H9 (cell line): ENCODE results near the gene WDR48. TPM values are rescaled to one million over a fixed set of nuclear protein-coding genes. Genes with fewer than 3 reads are reported as not detected.
A peak's percentile ranks its signal among the peaks of the same experiment; 100 is the strongest.

Experiments used
- DNase-seq: peaks from one replicate; pipeline ENCODE4 v3.0.0-alpha.2; 2017
- H2AFZ ChIP-seq: one replicate; pipeline ENCODE4 v1.6.1; 2013; ENCODE audit warnings: mild to moderate bottlenecking, low read length, control low read depth, moderate library complexity
- H2AK5ac ChIP-seq: 2 replicates; pipeline ENCODE4 v1.6.1; 2013; ENCODE audit warnings: low read length, control low read depth, mixed read lengths; ENCODE audit not compliant: insufficient read length
- H2BK120ac ChIP-seq: one replicate; pipeline ENCODE4 v1.6.1; 2013; ENCODE audit warnings: low read depth, mild to moderate bottlenecking, low read length, control low read depth, inconsistent platforms; ENCODE audit not compliant: poor library complexity, severe bottlenecking
- H2BK12ac ChIP-seq: 2 replicates; pipeline ENCODE4 v1.6.1; 2013; ENCODE audit warnings: low read length, control low read depth, mixed read lengths, low read depth; ENCODE audit not compliant: insufficient read length
- H2BK15ac ChIP-seq: 2 replicates; pipeline ENCODE4 v1.6.1; 2013; ENCODE audit warnings: low read depth, low read length, control low read depth
- H2BK20ac ChIP-seq: one replicate; pipeline ENCODE4 v1.6.1; 2013; ENCODE audit warnings: low read depth, mild to moderate bottlenecking, low read length, control low read depth, inconsistent platforms; ENCODE audit not compliant: poor library complexity, severe bottlenecking
- H2BK5ac ChIP-seq: 2 replicates; pipeline ENCODE4 v1.6.1; 2013; ENCODE audit warnings: low read length, control low read depth, mixed read lengths; ENCODE audit not compliant: insufficient read length
- H3K14ac ChIP-seq: 2 replicates; pipeline ENCODE4 v1.6.1; 2013; ENCODE audit warnings: low read length, control low read depth; ENCODE audit not compliant: insufficient read depth
- H3K18ac ChIP-seq: 2 replicates; pipeline ENCODE4 v1.6.1; 2013; ENCODE audit warnings: low read depth, mild to moderate bottlenecking, mixed read lengths, low read length, control low read depth; ENCODE audit not compliant: insufficient read length
- H3K23ac ChIP-seq: 2 replicates; pipeline ENCODE4 v1.6.1; 2013; ENCODE audit warnings: low read length, control low read depth, mixed read lengths, low read depth; ENCODE audit not compliant: insufficient read length
- H3K23me2 ChIP-seq: 2 replicates; pipeline ENCODE4 v1.6.1; 2013; ENCODE audit warnings: low read depth, mild to moderate bottlenecking, mixed read lengths, low read length, control low read depth; ENCODE audit not compliant: insufficient read length, poor library complexity, severe bottlenecking
- H3K27ac ChIP-seq: 2 replicates; pipeline ENCODE4 v1.5.1; 2013; ENCODE audit warnings: low read length, control low read depth, mixed read lengths, low read depth; ENCODE audit not compliant: insufficient read length
- H3K27me3 ChIP-seq: 2 replicates; pipeline ENCODE4 v1.6.1; 2013; ENCODE audit warnings: low read length, control low read depth, inconsistent platforms; ENCODE audit not compliant: insufficient read depth
- H3K4ac ChIP-seq: 2 replicates; pipeline ENCODE4 v1.6.1; 2013; ENCODE audit warnings: low read depth, mild to moderate bottlenecking, control low read depth, inconsistent platforms, low read length, moderate library complexity
- H3K4me1 ChIP-seq: 2 replicates; pipeline ENCODE4 v1.6.1; 2013; ENCODE audit warnings: low read length, control low read depth, inconsistent platforms; ENCODE audit not compliant: insufficient read depth
- H3K4me2 ChIP-seq: 2 replicates; pipeline ENCODE4 v1.6.1; 2013; ENCODE audit warnings: low read length, control low read depth, mixed read lengths; ENCODE audit not compliant: insufficient read length, insufficient read depth
- H3K56ac ChIP-seq: 2 replicates; pipeline ENCODE4 v1.6.1; 2013; ENCODE audit warnings: low read depth, mild to moderate bottlenecking, mixed read lengths, low read length, control low read depth; ENCODE audit not compliant: insufficient read length
- H3K79me1 ChIP-seq: 2 replicates; pipeline ENCODE4 v1.6.1; 2013; ENCODE audit warnings: low read depth, mild to moderate bottlenecking, moderate library complexity, low read length, control low read depth, inconsistent platforms; ENCODE audit not compliant: insufficient read depth, poor library complexity, severe bottlenecking
- H3K79me2 ChIP-seq: 2 replicates; pipeline ENCODE4 v1.6.1; 2013; ENCODE audit warnings: low read length, control low read depth, inconsistent platforms; ENCODE audit not compliant: insufficient read depth
- H3K9ac ChIP-seq: 2 replicates; pipeline ENCODE4 v1.6.1; 2013; ENCODE audit warnings: low read length, control low read depth, mixed read lengths; ENCODE audit not compliant: insufficient read length; ENCODE audit errors: extremely low read depth
- H3K9me3 ChIP-seq: one replicate; pipeline ENCODE4 v1.6.1; 2013; ENCODE audit warnings: low read depth, low read length, inconsistent platforms; ENCODE audit not compliant: control insufficient read depth
- H3T11ph ChIP-seq: one replicate; pipeline ENCODE4 v1.6.1; 2013; ENCODE audit warnings: mild to moderate bottlenecking, low read length, control low read depth, inconsistent platforms
- H4K20me1 ChIP-seq: one replicate; pipeline ENCODE4 v1.6.1; 2013; ENCODE audit not compliant: control insufficient read depth, insufficient read length, insufficient read depth
- H4K5ac ChIP-seq: 2 replicates; pipeline ENCODE4 v1.6.1; 2013; ENCODE audit warnings: low read depth, mild to moderate bottlenecking, mixed read lengths, low read length, control low read depth; ENCODE audit not compliant: insufficient read length
- H4K8ac ChIP-seq: replicated peaks from 2 replicates; pipeline ENCODE4 v1.6.1; 2013; ENCODE audit warnings: low read length, control low read depth, mixed read lengths, low read depth; ENCODE audit not compliant: insufficient read length
- H4K91ac ChIP-seq: 2 replicates; pipeline ENCODE4 v1.6.1; 2013; ENCODE audit warnings: low read depth, mild to moderate bottlenecking, moderate library complexity, mixed read lengths, low read length, control low read depth; ENCODE audit not compliant: insufficient read length
- H3K27ac Mint-ChIP-seq, 3 experiments: 2 replicates in 2 of 3; 3 replicates in 1 of 3; pipeline ENCODE4 v1.8.0; 2020 to 2021; ENCODE audit warnings: mixed read lengths in 3 of 3, mild to moderate bottlenecking in 1 of 3, moderate library complexity in 1 of 3
- H3K27me3 Mint-ChIP-seq: 2 replicates; pipeline ENCODE4 v1.8.0; 2021; ENCODE audit warnings: low read depth, mild to moderate bottlenecking, moderate library complexity, mixed read lengths
- H3K36me3 Mint-ChIP-seq, 3 experiments: 2 replicates in 2 of 3; 3 replicates in 1 of 3; pipeline ENCODE4 v1.8.0; 2020 to 2021; ENCODE audit warnings: low read depth in 3 of 3, mixed read lengths in 3 of 3; ENCODE audit not compliant: insufficient read depth in 1 of 3
- H3K4me1 Mint-ChIP-seq, 2 experiments: 2 replicates each; pipeline ENCODE4 v1.8.0; 2020; ENCODE audit warnings: mixed read lengths in 2 of 2
- H3K4me3 Mint-ChIP-seq, 2 experiments: 2 replicates in 1 of 2; 3 replicates in 1 of 2; pipeline ENCODE4 v1.8.0; 2020 to 2021; ENCODE audit warnings: mild to moderate bottlenecking in 2 of 2, mixed read lengths in 2 of 2, moderate library complexity in 1 of 2
- H3K9me3 Mint-ChIP-seq, 2 experiments: 2 replicates in 1 of 2; 3 replicates in 1 of 2; pipeline ENCODE4 v1.8.0; 2020; ENCODE audit warnings: mild to moderate bottlenecking in 2 of 2, mixed read lengths in 2 of 2, moderate library complexity in 1 of 2
- WGBS: extraction: QIAGEN DNeasy Blood & Tissue Kit; methylation state at CpG from one replicate; pipeline ENCODE4 v1.1.7; 2013; ENCODE audit warnings: missing lambda C conversion rate, low lambda C conversion rate, mixed read lengths; ENCODE audit not compliant: insufficient read length; ENCODE audit errors: extremely low coverage; 5-methylcytosine and 5-hydroxymethylcytosine counted together
- total RNA-seq: library from RNA; stranded (reverse); gene quantifications from 2 replicates; pipeline ENCODE4 v1.2.1, GENCODE V29; 2021
- TF ChIP-seq, protein P1 (sequence below): fragments of 200-600 bp; sonication (generic); conservative IDR thresholded peaks from 3 replicates; pipeline ENCODE4 v1.8.0; 2021; ENCODE audit warnings: antibody characterized with exemption, mild to moderate bottlenecking

Gene WDR48
- total RNA-seq, 1 experiment from 2014 or later: 52.7 TPM

DNA sequence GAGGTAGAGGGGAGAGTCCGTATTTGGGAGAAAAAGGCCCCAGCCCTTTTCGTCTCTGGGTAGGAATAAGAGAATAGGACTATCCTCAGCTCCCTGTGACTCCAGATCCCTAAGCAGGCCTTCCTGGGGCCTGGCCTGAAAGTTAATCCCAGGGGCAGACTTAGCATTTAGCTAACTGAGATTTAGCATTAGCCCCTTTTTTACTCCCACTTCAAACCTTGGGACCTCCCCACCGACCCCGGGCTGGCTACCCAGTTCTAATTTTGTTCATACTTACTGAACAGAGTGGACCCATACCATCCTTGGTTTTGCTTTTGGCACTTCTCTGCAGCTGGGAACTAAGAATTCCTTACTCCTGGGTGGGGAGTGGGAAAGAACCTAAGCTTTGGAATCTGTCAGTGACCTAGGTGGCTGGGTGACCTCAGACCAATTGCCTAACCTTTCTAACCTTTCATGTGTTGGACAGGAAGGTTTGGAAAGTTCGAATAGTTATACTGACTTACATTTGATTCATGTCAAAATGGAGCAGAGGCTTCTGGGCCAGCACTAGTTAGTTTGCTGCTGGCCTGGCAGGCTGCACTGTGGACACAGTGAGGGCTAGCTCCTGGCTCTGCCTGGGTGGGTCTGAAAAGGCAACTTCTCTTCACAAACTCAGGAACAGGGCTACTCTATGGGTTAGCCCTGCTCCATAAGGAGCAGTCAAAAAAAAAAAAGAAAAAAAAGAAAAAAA is 67.3 kb downstream of the WDR48 start:
- no peak overlapping the region for H4K5ac ChIP-seq
- H3K9me3 Mint-ChIP-seq: no peaks in the 10 kb centered on the region
- no peak overlapping the region for H2BK15ac ChIP-seq
- no peak overlapping the region for H3K27ac ChIP-seq
- H2BK20ac ChIP-seq: no peak overlapping the region
- H3K23ac ChIP-seq: no peak overlapping the region
- no peak overlapping the region for H3K14ac ChIP-seq
- TF ChIP-seq, protein P1, sequence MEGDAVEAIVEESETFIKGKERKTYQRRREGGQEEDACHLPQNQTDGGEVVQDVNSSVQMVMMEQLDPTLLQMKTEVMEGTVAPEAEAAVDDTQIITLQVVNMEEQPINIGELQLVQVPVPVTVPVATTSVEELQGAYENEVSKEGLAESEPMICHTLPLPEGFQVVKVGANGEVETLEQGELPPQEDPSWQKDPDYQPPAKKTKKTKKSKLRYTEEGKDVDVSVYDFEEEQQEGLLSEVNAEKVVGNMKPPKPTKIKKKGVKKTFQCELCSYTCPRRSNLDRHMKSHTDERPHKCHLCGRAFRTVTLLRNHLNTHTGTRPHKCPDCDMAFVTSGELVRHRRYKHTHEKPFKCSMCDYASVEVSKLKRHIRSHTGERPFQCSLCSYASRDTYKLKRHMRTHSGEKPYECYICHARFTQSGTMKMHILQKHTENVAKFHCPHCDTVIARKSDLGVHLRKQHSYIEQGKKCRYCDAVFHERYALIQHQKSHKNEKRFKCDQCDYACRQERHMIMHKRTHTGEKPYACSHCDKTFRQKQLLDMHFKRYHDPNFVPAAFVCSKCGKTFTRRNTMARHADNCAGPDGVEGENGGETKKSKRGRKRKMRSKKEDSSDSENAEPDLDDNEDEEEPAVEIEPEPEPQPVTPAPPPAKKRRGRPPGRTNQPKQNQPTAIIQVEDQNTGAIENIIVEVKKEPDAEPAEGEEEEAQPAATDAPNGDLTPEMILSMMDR: no peak
- H4K91ac ChIP-seq: no peak overlapping the region
- no peak overlapping the region for H3T11ph ChIP-seq
- H3K18ac ChIP-seq: no peak overlapping the region
- no peak overlapping the region for H2BK5ac ChIP-seq
- H2BK120ac ChIP-seq: no peak overlapping the region
- no peaks in the 10 kb centered on the region for H3K27me3 ChIP-seq
- no peaks in the 10 kb centered on the region for H3K9me3 ChIP-seq
- H3K4me3 Mint-ChIP-seq: no peak overlapping the region
- no peaks in the 10 kb centered on the region for H3K4me1 Mint-ChIP-seq
- DNase-seq: no peak
- no peaks in the 10 kb centered on the region for H3K79me2 ChIP-seq
- H2BK12ac ChIP-seq: no peak overlapping the region
- H3K23me2 ChIP-seq: no peaks in the 10 kb centered on the region
- H2AK5ac ChIP-seq: no peak overlapping the region
- no peaks in the 10 kb centered on the region for H3K27me3 Mint-ChIP-seq
- no peaks in the 10 kb centered on the region for H3K4me1 ChIP-seq
- no peak overlapping the region for H4K8ac ChIP-seq
- H3K4me2 ChIP-seq: no peak overlapping the region
- H3K27ac Mint-ChIP-seq: peak overlapping the region in 1 of 3 experiments; percentile 74; a peak in 1 of 7 replicates
- H2AFZ ChIP-seq: no peak overlapping the region
- no peaks in the 10 kb centered on the region for H3K36me3 Mint-ChIP-seq
- WGBS: no CpG with 5 or more reads among the region's 5 CpGs
- no peak overlapping the region for H3K9ac ChIP-seq
- no peak overlapping the region for H3K56ac ChIP-seq
- H3K4ac ChIP-seq: no peak overlapping the region
- peaks cover 2% of the 10 kb centered on the region for H4K20me1 ChIP-seq
- no peaks in the 10 kb centered on the region for H3K79me1 ChIP-seq
